Amniotic stem cell (primary cell): ENCODE data around the gene TATDN2.

ENCODE experiments used
- DNase-seq: peaks from one replicate; lab custom pipeline; 2025; lab: John Stamatoyannopoulos, UW

The TATDN2 gene, protein sequence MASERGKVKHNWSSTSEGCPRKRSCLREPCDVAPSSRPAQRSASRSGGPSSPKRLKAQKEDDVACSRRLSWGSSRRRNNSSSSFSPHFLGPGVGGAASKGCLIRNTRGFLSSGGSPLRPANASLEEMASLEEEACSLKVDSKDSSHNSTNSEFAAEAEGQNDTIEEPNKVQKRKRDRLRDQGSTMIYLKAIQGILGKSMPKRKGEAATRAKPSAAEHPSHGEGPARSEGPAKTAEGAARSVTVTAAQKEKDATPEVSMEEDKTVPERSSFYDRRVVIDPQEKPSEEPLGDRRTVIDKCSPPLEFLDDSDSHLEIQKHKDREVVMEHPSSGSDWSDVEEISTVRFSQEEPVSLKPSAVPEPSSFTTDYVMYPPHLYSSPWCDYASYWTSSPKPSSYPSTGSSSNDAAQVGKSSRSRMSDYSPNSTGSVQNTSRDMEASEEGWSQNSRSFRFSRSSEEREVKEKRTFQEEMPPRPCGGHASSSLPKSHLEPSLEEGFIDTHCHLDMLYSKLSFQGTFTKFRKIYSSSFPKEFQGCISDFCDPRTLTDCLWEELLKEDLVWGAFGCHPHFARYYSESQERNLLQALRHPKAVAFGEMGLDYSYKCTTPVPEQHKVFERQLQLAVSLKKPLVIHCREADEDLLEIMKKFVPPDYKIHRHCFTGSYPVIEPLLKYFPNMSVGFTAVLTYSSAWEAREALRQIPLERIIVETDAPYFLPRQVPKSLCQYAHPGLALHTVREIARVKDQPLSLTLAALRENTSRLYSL

DNA sequence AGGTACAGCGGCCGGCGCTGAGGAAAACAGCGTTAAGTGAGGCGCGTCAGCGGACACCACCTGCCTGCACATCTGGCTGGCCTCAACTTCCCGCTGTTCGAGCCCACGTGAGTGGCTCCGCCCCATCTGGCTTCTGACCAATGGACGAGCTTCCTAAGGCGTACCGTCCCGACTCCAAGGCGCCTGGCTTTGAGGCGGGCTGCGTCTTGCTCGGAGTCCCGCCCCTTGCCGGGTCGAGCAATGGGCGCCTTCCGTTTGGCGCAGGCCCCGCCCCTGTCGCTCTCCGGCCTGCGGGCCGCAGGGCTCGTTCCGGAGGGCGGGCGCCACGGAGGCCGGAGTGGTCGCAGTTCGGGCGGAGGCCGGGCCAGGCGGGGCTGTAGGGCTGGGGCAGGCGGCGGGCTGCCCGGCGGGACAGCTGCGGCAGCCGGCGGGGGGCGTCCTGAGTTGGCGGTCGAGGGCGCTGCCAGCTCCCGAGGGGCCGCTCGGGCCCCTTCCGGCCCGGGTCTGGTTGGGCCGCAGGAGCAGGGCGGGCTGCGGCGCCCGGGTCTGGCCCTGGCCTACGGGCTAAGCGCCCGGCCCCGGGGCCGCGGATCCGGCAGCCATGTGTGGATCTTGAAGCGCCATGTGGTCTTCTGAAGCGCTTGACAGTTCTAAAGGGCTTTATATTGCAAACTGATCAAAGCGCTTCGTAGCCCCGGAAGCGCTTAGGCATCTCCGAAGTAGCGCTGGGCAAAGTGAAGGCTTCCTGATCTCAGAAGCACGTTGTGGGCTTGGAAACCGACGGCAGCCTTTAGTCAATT, at the start of gene TATDN2:
TATDN2 (plus strand) TSS at position 276 of the 800 bp plus-strand sequence. CDS start 742 bp downstream, outside the sequence.
- DNase-seq = peak; percentile 93

GRCh38 chr3:10198761-10199649, 49.3 kb upstream of the TATDN2 start:
- no peak for DNase-seq

GRCh38 chr3:10204921-10205320, 43.3 kb upstream of the TATDN2 start:
- DNase-seq = no peak

- DNase-seq = peak; percentile 70
Measured at GRCh38 chr3:10205451-10206165, 42.7 kb upstream of the TATDN2 start.

GRCh38 chr3:10206166-10206511, 42.1 kb upstream of the TATDN2 start:
- DNase-seq = no peak

DNA sequence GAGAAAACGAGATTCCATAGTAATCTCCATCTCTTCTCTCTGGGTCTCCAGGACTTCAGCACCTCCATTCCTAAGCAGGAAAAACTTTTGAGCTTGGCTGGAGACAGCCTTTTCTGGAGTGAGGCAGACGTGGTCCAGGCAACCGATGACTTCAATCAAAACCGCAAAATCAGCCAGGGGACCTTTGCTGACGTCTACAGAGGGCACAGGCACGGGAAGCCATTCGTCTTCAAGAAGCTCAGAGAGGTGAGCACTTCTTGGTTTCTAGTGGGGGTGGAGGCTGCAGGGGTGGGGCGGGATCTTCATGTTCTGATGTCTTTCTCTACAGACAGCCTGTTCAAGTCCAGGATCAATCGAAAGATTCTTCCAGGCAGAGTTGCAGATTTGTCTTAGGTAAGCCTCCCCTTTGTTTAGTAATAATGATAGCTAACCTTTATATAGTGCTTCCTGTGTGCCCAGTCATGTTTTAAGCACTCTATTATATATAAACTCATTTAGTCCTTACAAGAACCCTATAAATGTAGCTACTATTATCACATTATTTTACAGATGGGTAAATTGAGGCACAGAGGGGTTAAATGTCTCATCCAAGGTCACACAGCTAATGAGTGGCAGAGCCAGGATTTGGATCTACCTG, 35.0 kb upstream of the TATDN2 start:
- no peak for DNase-seq

GRCh38 chr3:10215578-10216368, 32.5 kb upstream of the TATDN2 start:
- no peak for DNase-seq

GRCh38 chr3:10217359-10217758, 30.9 kb upstream of the TATDN2 start:
- no peak for DNase-seq

DNA sequence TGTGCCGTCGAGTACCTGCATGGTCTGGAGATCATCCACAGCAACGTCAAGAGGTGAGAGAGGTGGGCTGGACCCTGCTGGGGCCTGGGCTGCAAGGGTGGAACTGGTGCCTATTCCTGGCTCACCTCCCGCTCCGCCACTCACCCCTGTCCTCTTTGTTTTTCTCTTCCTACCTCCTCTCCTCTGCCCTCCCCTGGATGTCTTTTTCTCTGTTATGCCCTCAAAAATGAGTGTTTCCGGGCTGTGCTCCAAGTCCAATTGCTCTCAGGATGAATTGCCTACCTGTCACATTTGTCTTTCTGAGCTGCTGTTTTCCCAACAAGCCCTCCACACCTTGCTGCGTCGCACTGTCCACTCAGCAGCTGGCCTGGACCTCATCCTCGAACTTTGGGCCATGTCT, 28.5 kb upstream of the TATDN2 start:
- DNase-seq = no peak

- no peak for DNase-seq
Measured at GRCh38 chr3:10223676-10224639, 24.3 kb upstream of the TATDN2 start.

GRCh38 chr3:10224794-10225665, 23.2 kb upstream of the TATDN2 start:
- no peak for DNase-seq

DNA sequence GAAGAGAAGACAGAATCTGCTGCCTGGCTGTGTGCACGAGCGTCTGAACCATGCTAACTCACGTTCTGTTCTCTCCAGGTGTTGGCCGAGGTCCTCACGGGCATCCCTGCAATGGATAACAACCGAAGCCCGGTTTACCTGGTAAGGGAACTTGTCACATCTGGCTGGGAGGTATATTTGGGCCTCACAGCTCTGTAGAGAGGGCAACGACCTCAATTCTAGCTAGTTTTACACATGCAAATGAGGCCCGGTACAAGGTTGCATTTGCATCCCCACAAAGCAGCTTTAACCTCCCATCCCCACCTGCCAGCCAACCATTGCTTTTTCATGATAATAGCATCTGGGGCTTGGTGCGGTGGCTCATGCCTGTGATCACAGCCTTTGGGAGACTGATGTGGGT, 22.0 kb upstream of the TATDN2 start:
- DNase-seq = no peak

- DNase-seq = no peak
Measured at GRCh38 chr3:10228248-10228950, 19.9 kb upstream of the TATDN2 start.

- DNase-seq = no peak
Measured at GRCh38 chr3:10229576-10229975, 18.7 kb upstream of the TATDN2 start.

- DNase-seq = no peak
Measured at GRCh38 chr3:10232137-10232536, 16.1 kb upstream of the TATDN2 start.

GRCh38 chr3:10233988-10234387, 14.3 kb upstream of the TATDN2 start:
- DNase-seq = no peak
